Ovary (tissue), 9 donors: ENCODE measurements around the gene MYRIP. TPM values are rescaled to one million over a fixed set of nuclear protein-coding genes. Genes with fewer than 3 reads are reported as not detected.

Experiments used
- DNase-seq, 5 donors: peaks; one replicate each; pipeline ENCODE4 v3.0.0-alpha.2; 2019 to 2020
- H3K27ac ChIP-seq, 2 donors: fragments of 200-600 bp; one replicate each; pipeline versions ENCODE4 v1.5.1 to v1.8.0; 2019 to 2022
- H3K27me3 ChIP-seq: fragments of 200-600 bp; one replicate; pipeline ENCODE4 v1.8.0; 2022
- H3K36me3 ChIP-seq: fragments of 200-600 bp; sonication (generic); one replicate; pipeline ENCODE4 v1.5.1; 2019
- H3K4me1 ChIP-seq: one replicate; pipeline ENCODE4 v1.8.1; 2013; ENCODE audit warnings: mild to moderate bottlenecking, moderate library complexity; ENCODE audit not compliant: insufficient read depth
- H3K4me3 ChIP-seq: fragments of 200-600 bp; sonication (generic); one replicate; pipeline ENCODE4 v1.5.1; 2017
- H3K9me3 ChIP-seq, 2 donors: fragments of 200-600 bp in 1 of 2; sonication (generic) in 1 of 2; one replicate each; pipeline versions ENCODE4 v1.5.1 to v1.8.1; 2013 to 2019; ENCODE audit warnings: mild to moderate bottlenecking in 1 of 2, moderate library complexity in 1 of 2
- EP300 ChIP-seq: sonication (generic); formaldehyde crosslinking; IDR thresholded peaks from one replicate; pipeline ENCODE4 v1.6.1; 2017; ENCODE audit warnings: antibody characterized with exemption
- POLR2A ChIP-seq: fragments of 450-650 bp; IDR thresholded peaks from one replicate; pipeline ENCODE4 v1.6.1; 2017; ENCODE audit warnings: antibody characterized with exemption, mild to moderate bottlenecking, moderate library complexity
- WGBS, 3 donors: extraction: QIAGEN DNeasy Blood & Tissue Kit in 1 of 3; methylation state at CpG; one replicate each; pipeline versions ENCODE4 v1.1.5 to v1.1.7; 2013 to 2017; 5-methylcytosine and 5-hydroxymethylcytosine counted together
- intact Hi-C, 4 donors: fragments of 100-400 bp; cut with DNase I; formaldehyde crosslinking; loops; one replicate each; pipeline versions ENCODE4 v1.11.0 to v1.15.1; 2022 to 2023
- polyA plus RNA-seq, 2 donors: library from polyadenylated mRNA; stranded (reverse); fragments of 200-250 nt in 1 of 2; fragments of 350-450 nt in 1 of 2; fragmentation: Illumina TruSeq in 1 of 2; extraction: RNeasy Lipid Tissue Mini Kit (QIAGEN cat#74804) in 1 of 2; gene quantifications; one replicate each; pipeline ENCODE4 v1.2.3, GENCODE V29; 2013 to 2014
- total RNA-seq, 7 donors: library from RNA; depleted of rRNA in 2 of 7; stranded (reverse); fragments of >200 nt in 2 of 7; fragmentation: NEBNext Ultra II Directional in 3 of 7; extraction: Animal tissue kit (Norgen Biotek cat#: 25700) in 3 of 7; gene quantifications; one replicate each; pipeline versions ENCODE4 v1.1.0 to v1.2.4, GENCODE V29; 2016 to 2023
- TF ChIP-seq, protein P1 (sequence below), 3 donors: fragments of 450-650 bp in 2 of 3; fragments of 200-600 bp in 1 of 3; IDR thresholded peaks; one replicate each; pipeline versions ENCODE4 v1.5.1 to v1.8.0; 2016 to 2022; ENCODE audit warnings: antibody characterized with exemption in 3 of 3, mild to moderate bottlenecking in 1 of 3
- donor health status: DM: no; HTN: no; CAD: no; lungs with moderate emphysema.
- donor health status: DM: no; HTN: no; CAD: no.
- donor health status: Bipolar disorder and iron deficiency.
- donor health status: DM: yes; HTN: yes; CAD: no.
- donor health status: DM: no; HTN: no; CAD: no.
- donor health status: DM: yes; HTN: yes; CAD: no.

Gene MYRIP
- total and polyA plus RNA-seq, 9 donors = 2.8 to 8.4 (median 4.5) TPM

DNA sequence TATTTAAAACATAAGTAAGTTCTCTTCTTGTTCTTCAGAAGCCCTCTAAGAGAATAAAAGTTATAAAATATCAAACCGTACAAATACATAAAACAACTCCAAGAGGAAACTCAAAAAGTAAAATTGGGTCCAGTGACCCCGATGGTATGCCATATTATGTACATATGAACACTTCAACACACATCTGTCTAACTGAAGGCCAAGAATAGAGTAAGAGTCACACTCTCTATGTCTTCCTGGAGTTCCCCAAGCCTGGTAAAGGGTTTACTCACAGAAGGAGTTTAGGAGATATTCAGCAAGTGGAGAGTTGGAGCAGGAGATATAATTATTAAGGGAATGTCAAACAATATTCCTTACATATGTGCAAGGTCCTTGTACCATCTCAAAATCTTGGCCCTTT lies 398.8 kb downstream of the MYRIP start:
- Histone ChIP-seq H3K9me3 (no peaks in the 10 kb centered on the region), H3K27me3 (no peaks in the 10 kb centered on the region), H3K27ac (no peak overlapping the region), H3K4me3 (no peak overlapping the region), H3K36me3 (no peaks in the 10 kb centered on the region), H3K4me1 (no peaks in the 10 kb centered on the region)
- DNase-seq = no peak
- no peak for TF ChIP-seq EP300
- WGBS, 3 donors = 95 to 100% (median 97%) methylated on average over 2 of the region's 2 CpGs
- intact Hi-C loops = no loop called here

DNA sequence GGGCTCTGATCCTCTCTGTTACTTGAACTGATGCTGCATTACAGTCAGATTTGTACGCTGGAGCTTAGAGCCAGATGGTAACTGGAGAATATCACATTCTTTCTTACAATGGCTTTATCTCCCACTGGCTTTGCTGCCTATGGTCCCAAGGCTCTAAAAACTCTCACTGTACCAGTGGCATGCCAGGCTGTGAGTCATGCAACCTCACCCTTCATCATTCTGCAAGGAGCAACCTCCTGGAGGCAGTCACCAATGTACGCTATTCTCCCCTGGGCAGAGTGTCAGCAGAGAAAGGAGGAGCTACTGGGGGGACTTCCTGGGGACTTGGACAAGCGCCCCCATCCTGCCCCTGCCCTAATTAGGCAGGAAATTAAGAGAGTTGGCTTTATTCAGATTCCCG lies 402.2 kb downstream of the MYRIP start:
- intact Hi-C loops = no loop called here
- Histone ChIP-seq H3K9me3 (no peaks in the 10 kb centered on the region), H3K36me3 (no peaks in the 10 kb centered on the region), H3K4me3 (no peak overlapping the region), H3K4me1 (no peaks in the 10 kb centered on the region), H3K27ac (no peak overlapping the region), H3K27me3 (no peaks in the 10 kb centered on the region)
- TF ChIP-seq, protein P1, sequence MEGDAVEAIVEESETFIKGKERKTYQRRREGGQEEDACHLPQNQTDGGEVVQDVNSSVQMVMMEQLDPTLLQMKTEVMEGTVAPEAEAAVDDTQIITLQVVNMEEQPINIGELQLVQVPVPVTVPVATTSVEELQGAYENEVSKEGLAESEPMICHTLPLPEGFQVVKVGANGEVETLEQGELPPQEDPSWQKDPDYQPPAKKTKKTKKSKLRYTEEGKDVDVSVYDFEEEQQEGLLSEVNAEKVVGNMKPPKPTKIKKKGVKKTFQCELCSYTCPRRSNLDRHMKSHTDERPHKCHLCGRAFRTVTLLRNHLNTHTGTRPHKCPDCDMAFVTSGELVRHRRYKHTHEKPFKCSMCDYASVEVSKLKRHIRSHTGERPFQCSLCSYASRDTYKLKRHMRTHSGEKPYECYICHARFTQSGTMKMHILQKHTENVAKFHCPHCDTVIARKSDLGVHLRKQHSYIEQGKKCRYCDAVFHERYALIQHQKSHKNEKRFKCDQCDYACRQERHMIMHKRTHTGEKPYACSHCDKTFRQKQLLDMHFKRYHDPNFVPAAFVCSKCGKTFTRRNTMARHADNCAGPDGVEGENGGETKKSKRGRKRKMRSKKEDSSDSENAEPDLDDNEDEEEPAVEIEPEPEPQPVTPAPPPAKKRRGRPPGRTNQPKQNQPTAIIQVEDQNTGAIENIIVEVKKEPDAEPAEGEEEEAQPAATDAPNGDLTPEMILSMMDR (IDR thresholded peaks at IDR 0.05) = no peak
- no peak for TF ChIP-seq EP300
- no peak for TF ChIP-seq POLR2A
- no peak for DNase-seq
- WGBS, 3 donors = 76 to 93% (median 89%) methylated on average over 4 of the region's 4 CpGs

DNA sequence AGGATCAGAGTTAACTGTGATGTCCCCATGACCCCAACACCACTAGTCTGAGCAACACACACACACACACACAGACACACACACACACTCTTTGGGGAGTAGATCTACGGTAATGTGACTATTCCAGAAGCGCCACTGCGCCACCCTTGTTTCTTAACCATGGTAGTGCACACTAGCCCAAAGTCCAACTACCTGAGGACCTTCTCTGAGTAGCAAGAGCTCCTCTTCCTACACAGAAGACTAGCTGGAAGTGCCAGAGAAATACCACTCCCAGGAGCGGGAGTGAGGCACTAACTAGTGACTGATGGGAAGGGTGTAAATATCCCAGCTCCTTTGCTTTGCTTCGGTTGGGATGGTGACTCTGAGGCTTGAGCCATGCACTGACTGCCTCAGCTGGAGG lies 404.1 kb downstream of the MYRIP start:
- H3K27me3 ChIP-seq = no peaks in the 10 kb centered on the region
- H3K4me3 ChIP-seq = no peak overlapping the region
- H3K36me3 ChIP-seq = no peaks in the 10 kb centered on the region
- H3K4me1 ChIP-seq = no peaks in the 10 kb centered on the region
- no peak for DNase-seq
- WGBS, 3 donors = 70 to 71% (median 71%) methylated on average over 5 of the region's 5 CpGs
- H3K9me3 ChIP-seq = no peaks in the 10 kb centered on the region
- intact Hi-C loops = no loop called here
- TF ChIP-seq EP300 = no peak
- no peak for TF ChIP-seq POLR2A
- TF ChIP-seq, protein P1 (IDR thresholded peaks at IDR 0.05) = no peak
- no peak overlapping the region for H3K27ac ChIP-seq

DNA sequence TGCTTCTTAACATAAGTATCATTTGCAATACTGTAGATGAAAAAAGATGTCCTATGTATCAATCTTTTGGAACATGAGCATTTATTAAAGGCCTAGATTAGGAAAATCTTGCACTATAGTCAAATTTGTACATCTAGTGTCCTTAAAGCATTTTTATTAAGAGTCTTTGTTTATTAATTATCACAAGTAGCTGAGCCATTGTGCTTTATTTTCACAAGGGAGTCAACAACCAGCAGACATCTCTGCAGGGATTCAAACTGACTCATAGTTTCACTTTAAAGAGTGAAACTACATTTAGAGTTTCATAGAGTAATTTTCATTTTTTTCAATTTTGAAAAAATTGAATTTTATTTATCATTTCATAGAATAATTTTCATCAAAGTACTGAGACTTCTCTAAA lies 405.6 kb downstream of the MYRIP start:
- Histone ChIP-seq H3K4me1 (no peaks in the 10 kb centered on the region), H3K4me3 (no peak overlapping the region), H3K36me3 (no peaks in the 10 kb centered on the region), H3K27ac (no peak overlapping the region), H3K9me3 (no peaks in the 10 kb centered on the region), H3K27me3 (no peaks in the 10 kb centered on the region)
- DNase-seq = no peak
- intact Hi-C loops = no loop called here
- no peak for TF ChIP-seq POLR2A
- TF ChIP-seq, protein P1 (IDR thresholded peaks at IDR 0.05) = no peak
- no peak for TF ChIP-seq EP300

DNA sequence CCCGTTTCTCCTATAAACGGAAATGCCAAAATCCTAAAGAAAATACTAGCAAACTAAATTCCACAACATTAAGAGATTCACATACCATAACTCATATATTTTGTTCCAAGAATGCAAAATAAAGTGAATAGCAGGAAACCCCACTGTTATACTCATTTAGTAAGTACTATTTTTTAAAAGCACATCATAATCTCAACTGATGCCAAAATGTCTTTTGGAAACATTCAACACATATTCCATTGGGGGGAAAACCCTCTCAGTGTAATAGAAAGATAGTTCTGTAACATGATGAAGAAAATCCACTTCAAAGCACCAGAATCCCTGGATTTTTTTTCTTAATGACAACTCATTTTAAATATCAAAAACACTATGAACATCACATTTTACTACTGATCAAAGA lies 407.1 kb downstream of the MYRIP start:
- WGBS, 3 donors = 22 to 43% (median 24%) methylated on average over 2 of the region's 2 CpGs

More for the DNA sequence above, 407.1 kb downstream of the MYRIP start:
- H3K36me3 ChIP-seq = no peaks in the 10 kb centered on the region
- no peaks in the 10 kb centered on the region for H3K27me3 ChIP-seq
- intact Hi-C loops = no loop called here
- H3K4me1 ChIP-seq = no peaks in the 10 kb centered on the region
- no peak for TF ChIP-seq POLR2A
- TF ChIP-seq, protein P1 (IDR thresholded peaks at IDR 0.05) = no peak
- TF ChIP-seq EP300 = no peak
- H3K9me3 ChIP-seq = no peaks in the 10 kb centered on the region
- DNase-seq = no peak
- H3K27ac ChIP-seq = no peak overlapping the region
- no peak overlapping the region for H3K4me3 ChIP-seq
